ENCODE results near the gene ISYNA1. TPM values are rescaled to one million over a fixed set of nuclear protein-coding genes. Genes with fewer than 3 reads are reported as not detected.

The ISYNA1 gene
- total and polyA plus RNA-seq, 2 of the 13 experiments (the other 11 are each of a cell fraction or from before 2014, with no cell fraction given), result 29.6 to 48.5 TPM

DNA sequence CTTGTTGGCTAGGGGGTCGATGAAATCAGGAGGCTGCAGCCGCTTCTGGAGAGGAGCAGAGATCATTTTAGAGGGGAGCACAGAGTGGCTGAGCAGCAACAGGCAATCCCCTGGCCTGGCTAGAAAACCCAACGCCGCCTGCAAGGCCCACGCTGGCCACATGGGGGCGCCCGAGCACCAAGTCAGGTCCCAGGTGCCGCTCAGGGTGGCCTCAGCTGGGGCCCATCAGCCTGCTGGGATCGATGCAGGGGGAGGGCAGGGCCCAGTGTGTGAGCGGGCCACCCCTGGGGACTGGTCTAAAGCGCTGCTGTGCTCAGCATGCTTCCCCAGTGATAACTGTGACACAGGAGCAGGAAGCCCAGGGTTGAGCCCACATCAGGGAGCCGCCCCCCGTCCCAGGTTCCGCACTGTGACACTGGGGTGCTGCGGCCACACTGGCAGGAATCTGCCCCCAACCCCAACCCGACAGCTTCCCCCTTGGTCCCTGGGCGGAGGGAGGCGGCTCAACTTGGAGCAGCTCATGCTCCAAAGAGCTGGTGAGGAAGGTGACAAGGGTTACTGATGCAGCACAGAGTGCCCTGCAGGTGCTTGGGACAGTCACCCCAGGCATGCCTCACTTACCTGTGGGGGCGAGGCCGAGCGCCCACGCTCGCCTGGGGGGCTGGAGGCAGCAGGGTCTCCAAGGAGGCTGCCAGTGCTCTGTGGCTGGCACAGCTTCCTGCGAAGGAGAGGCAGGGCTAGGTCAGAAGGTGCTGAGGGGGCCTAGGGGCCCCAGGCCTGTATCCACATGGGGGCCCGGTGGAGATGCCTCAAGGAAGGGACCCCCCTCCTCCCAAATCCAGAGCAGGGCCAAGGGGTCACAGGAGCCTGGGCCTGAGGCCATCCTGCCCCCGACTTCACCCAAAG is 13.3 kb upstream of the ISYNA1 start (continued):
- TF ChIP-seq NFAT5 (CRISPR knock-in tag; IDR thresholded peaks at IDR 0.05), result no peak
- TF ChIP-seq IRF2 (CRISPR knock-in tag; IDR thresholded peaks at IDR 0.05), result peak; percentile 59; the same call in 1 of the 2 replicates
- TF ChIP-seq HDAC1 (CRISPR knock-in tag; IDR thresholded peaks at IDR 0.05), result peak; percentile 28; the same call in 1 of the 2 replicates
- no peak for TF ChIP-seq MTF1 (CRISPR knock-in tag; IDR thresholded peaks at IDR 0.05)
- no peak for TF ChIP-seq ZNF3 (CRISPR knock-in tag; IDR thresholded peaks at IDR 0.05)
- TF ChIP-seq TOE1 (CRISPR knock-in tag; IDR thresholded peaks at IDR 0.05), result no peak
- TF ChIP-seq, protein P1, sequence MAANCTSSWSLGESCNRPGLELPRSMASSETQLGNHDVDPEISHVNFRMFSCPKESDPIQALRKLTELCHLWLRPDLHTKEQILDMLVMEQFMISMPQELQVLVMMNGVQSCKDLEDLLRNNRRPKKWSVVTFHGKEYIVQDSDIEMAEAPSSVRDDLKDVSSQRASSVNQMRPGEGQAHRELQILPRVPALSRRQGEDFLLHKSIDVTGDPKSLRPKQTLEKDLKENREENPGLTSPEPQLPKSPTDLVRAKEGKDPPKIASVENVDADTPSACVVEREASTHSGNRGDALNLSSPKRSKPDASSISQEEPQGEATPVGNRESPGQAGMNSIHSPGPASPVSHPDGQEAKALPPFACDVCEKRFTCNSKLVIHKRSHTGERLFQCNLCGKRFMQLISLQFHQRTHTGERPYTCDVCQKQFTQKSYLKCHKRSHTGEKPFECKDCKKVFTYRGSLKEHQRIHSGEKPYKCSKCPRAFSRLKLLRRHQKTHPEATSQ (CRISPR knock-in tag; IDR thresholded peaks at IDR 0.05; ENCODE audit: borderline replicate concordance), result no peak
- peak; percentile 47; the same call in 1 of the 2 replicates for TF ChIP-seq ZFY (CRISPR knock-in tag; IDR thresholded peaks at IDR 0.05)
- peak; percentile 89 for TF ChIP-seq KDM3A (CRISPR knock-in tag; IDR thresholded peaks at IDR 0.05; ENCODE audit: low read depth)
- TF ChIP-seq ZNF652 (CRISPR knock-in tag; IDR thresholded peaks at IDR 0.05; ENCODE audit: borderline replicate concordance, low read depth), result no peak
- peak; percentile 84 for TF ChIP-seq ZBED4 (CRISPR knock-in tag; IDR thresholded peaks at IDR 0.05; ENCODE audit: borderline replicate concordance)
- TF ChIP-seq PHF21A (CRISPR knock-in tag; IDR thresholded peaks at IDR 0.05), result 0 out of 2 replicates have a peak, but pooled peaks have one; percentile 28
- no peak for TF ChIP-seq MNT (IDR thresholded peaks at IDR 0.05)
- TF ChIP-seq U2AF2 (IDR thresholded peaks at IDR 0.05; ENCODE audit: low read depth, low read length), result no peak
- TF ChIP-seq ZSCAN25 (CRISPR knock-in tag; IDR thresholded peaks at IDR 0.05), result peak; percentile 94
- no peak for TF ChIP-seq NPAS2 (CRISPR knock-in tag; IDR thresholded peaks at IDR 0.05; ENCODE audit: borderline replicate concordance)
- TF ChIP-seq FLYWCH1 (CRISPR knock-in tag; IDR thresholded peaks at IDR 0.05), result no peak
